ENCODE results near the gene CACNA1G.

The CACNA1G gene

GRCh38 chr17:50615828-50616227, 55.3 kb downstream of the CACNA1G start:
- no peaks in the 10 kb centered on the region for H3K4me1 ChIP-seq (ENCODE audit: insufficient read depth, low read length, severe bottlenecking)
- no peaks in the 10 kb centered on the region for H4K20me1 ChIP-seq (ENCODE audit: insufficient read depth, low read length)
- H3K36me3 ChIP-seq (ENCODE audit: insufficient read depth, low read length) = no peaks in the 10 kb centered on the region
- no peak overlapping the region for H3K27ac ChIP-seq (ENCODE audit: low read depth, low read length, poor library complexity, severe bottlenecking)
- no peaks in the 10 kb centered on the region for H3K9me3 ChIP-seq (ENCODE audit: low read length)
- no peaks in the 10 kb centered on the region for H3K9me2 ChIP-seq (ENCODE audit: low read depth, low read length)
- H3F3A ChIP-seq (ENCODE audit: insufficient read depth, low read length) = no peaks in the 10 kb centered on the region
- H3K27me3 ChIP-seq (ENCODE audit: insufficient read depth, low read length) = peaks cover 4% of the 10 kb centered on the region; the same call in 1 of the 2 replicates
- no peak overlapping the region for H3K4me2 ChIP-seq (ENCODE audit: low read length)
- no peak overlapping the region for H3K4me3 ChIP-seq (ENCODE audit: low read depth, low read length, poor library complexity, severe bottlenecking)
- no peak overlapping the region for H3K9ac ChIP-seq (ENCODE audit: low read length)
- H2AFZ ChIP-seq (ENCODE audit: low read length) = no peak overlapping the region
- no peak for TF ChIP-seq EZH2 (IDR thresholded peaks at IDR 0.05; ENCODE audit: borderline replicate concordance, low read length)
- no peak for TF ChIP-seq CTCF (IDR thresholded peaks at IDR 0.05; ENCODE audit: low read length)
- no peaks in the 10 kb centered on the region for H3K79me2 ChIP-seq (ENCODE audit: insufficient read depth, low read length)

- H3K4me1 ChIP-seq (ENCODE audit: insufficient read depth, low read length, severe bottlenecking) = no peaks in the 10 kb centered on the region
- no peak overlapping the region for H2AFZ ChIP-seq (ENCODE audit: low read length)
- no peak for TF ChIP-seq EZH2 (IDR thresholded peaks at IDR 0.05; ENCODE audit: borderline replicate concordance, low read length)
- no peaks in the 10 kb centered on the region for H3K27me3 ChIP-seq (ENCODE audit: insufficient read depth, low read length)
- H3K9me2 ChIP-seq (ENCODE audit: low read depth, low read length) = no peaks in the 10 kb centered on the region
- H3K9ac ChIP-seq (ENCODE audit: low read length) = no peak overlapping the region
- H3K4me2 ChIP-seq (ENCODE audit: low read length) = no peak overlapping the region
- H4K20me1 ChIP-seq (ENCODE audit: insufficient read depth, low read length) = no peaks in the 10 kb centered on the region
- H3K79me2 ChIP-seq (ENCODE audit: insufficient read depth, low read length) = no peaks in the 10 kb centered on the region
- no peak overlapping the region for H3K27ac ChIP-seq (ENCODE audit: low read depth, low read length, poor library complexity, severe bottlenecking)
- no peaks in the 10 kb centered on the region for H3K36me3 ChIP-seq (ENCODE audit: insufficient read depth, low read length)
- H3K9me3 ChIP-seq (ENCODE audit: low read length) = no peaks in the 10 kb centered on the region
- no peaks in the 10 kb centered on the region for H3F3A ChIP-seq (ENCODE audit: insufficient read depth, low read length)
- H3K4me3 ChIP-seq (ENCODE audit: low read depth, low read length, poor library complexity, severe bottlenecking) = no peak overlapping the region
Measured at GRCh38 chr17:50618300-50618699, 57.8 kb downstream of the CACNA1G start.

GRCh38 chr17:50618941-50619340, 58.4 kb downstream of the CACNA1G start:
- no peaks in the 10 kb centered on the region for H3K79me2 ChIP-seq (ENCODE audit: insufficient read depth, low read length)
- H3K36me3 ChIP-seq (ENCODE audit: insufficient read depth, low read length) = no peaks in the 10 kb centered on the region
- no peaks in the 10 kb centered on the region for H3K9me3 ChIP-seq (ENCODE audit: low read length)
- no peaks in the 10 kb centered on the region for H3F3A ChIP-seq (ENCODE audit: insufficient read depth, low read length)
- H3K4me1 ChIP-seq (ENCODE audit: insufficient read depth, low read length, severe bottlenecking) = no peaks in the 10 kb centered on the region
- H3K27ac ChIP-seq (ENCODE audit: low read depth, low read length, poor library complexity, severe bottlenecking) = no peak overlapping the region
- H3K9ac ChIP-seq (ENCODE audit: low read length) = no peak overlapping the region
- H2AFZ ChIP-seq (ENCODE audit: low read length) = no peak overlapping the region
- TF ChIP-seq CTCF (IDR thresholded peaks at IDR 0.05; ENCODE audit: low read length) (no peak), EZH2 (IDR thresholded peaks at IDR 0.05; ENCODE audit: borderline replicate concordance, low read length) (no peak)
- no peaks in the 10 kb centered on the region for H4K20me1 ChIP-seq (ENCODE audit: insufficient read depth, low read length)
- H3K27me3 ChIP-seq (ENCODE audit: insufficient read depth, low read length) = no peaks in the 10 kb centered on the region
- no peak overlapping the region for H3K4me3 ChIP-seq (ENCODE audit: low read depth, low read length, poor library complexity, severe bottlenecking)
- no peak overlapping the region for H3K4me2 ChIP-seq (ENCODE audit: low read length)
- no peaks in the 10 kb centered on the region for H3K9me2 ChIP-seq (ENCODE audit: low read depth, low read length)

DNA sequence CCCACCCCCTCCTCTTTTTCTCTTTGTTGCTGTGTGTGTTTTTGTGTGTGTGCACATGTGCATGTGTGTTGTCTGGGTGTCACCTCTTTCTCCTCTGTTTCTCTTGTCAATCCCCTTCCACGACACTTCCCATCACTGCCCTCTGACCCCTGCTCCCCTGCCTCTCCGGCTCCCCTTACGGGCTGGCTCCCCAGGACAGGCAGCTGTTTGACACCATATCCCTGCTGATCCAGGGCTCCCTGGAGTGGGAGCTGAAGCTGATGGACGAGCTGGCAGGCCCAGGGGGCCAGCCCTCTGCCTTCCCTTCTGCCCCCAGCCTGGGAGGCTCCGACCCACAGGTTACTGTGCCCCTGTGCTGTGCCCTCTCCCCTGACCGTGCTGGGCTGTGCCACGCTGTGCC, 59.0 kb downstream of the CACNA1G start:
- Histone ChIP-seq H3K9ac (ENCODE audit: low read length) (no peak overlapping the region), H3K4me3 (ENCODE audit: low read depth, low read length, poor library complexity, severe bottlenecking) (no peak overlapping the region), H3K9me2 (ENCODE audit: low read depth, low read length) (no peaks in the 10 kb centered on the region), H3K36me3 (ENCODE audit: insufficient read depth, low read length) (no peaks in the 10 kb centered on the region), H3F3A (ENCODE audit: insufficient read depth, low read length) (no peaks in the 10 kb centered on the region), H3K79me2 (ENCODE audit: insufficient read depth, low read length) (no peaks in the 10 kb centered on the region), H3K27me3 (ENCODE audit: insufficient read depth, low read length) (no peaks in the 10 kb centered on the region), H3K27ac (ENCODE audit: low read depth, low read length, poor library complexity, severe bottlenecking) (no peak overlapping the region), H3K4me2 (ENCODE audit: low read length) (no peak overlapping the region), H3K9me3 (ENCODE audit: low read length) (no peaks in the 10 kb centered on the region), H3K4me1 (ENCODE audit: insufficient read depth, low read length, severe bottlenecking) (no peaks in the 10 kb centered on the region), H2AFZ (ENCODE audit: low read length) (no peak overlapping the region), H4K20me1 (ENCODE audit: insufficient read depth, low read length) (no peaks in the 10 kb centered on the region)
- TF ChIP-seq CTCF (IDR thresholded peaks at IDR 0.05; ENCODE audit: low read length) (no peak), EZH2 (IDR thresholded peaks at IDR 0.05; ENCODE audit: borderline replicate concordance, low read length) (no peak)
